ENCODE measurements around the gene CEP89.

CEP89 gene

GRCh38 chr19:32861596-32861995 lies 110.2 kb downstream of the CEP89 start:
- no peak overlapping the region for H3K27ac ChIP-seq (ENCODE audit: low read depth, low read length)
- no peak overlapping the region for H3K4me3 ChIP-seq (ENCODE audit: low read length)
- no peaks in the 10 kb centered on the region for H3K79me2 ChIP-seq (ENCODE audit: control insufficient read depth, low read length)
- H4K20me1 ChIP-seq (ENCODE audit: control insufficient read depth, insufficient read depth, low read depth, low read length) = no peaks in the 10 kb centered on the region
- no peaks in the 10 kb centered on the region for H3K9me2 ChIP-seq (replicated peaks; ENCODE audit: control insufficient read depth, low read length)
- H3K36me3 ChIP-seq (ENCODE audit: control insufficient read depth, low read length) = no peaks in the 10 kb centered on the region
- H3K4me2 ChIP-seq (ENCODE audit: low read length) = no peak overlapping the region
- H3K9me3 ChIP-seq (ENCODE audit: control insufficient read depth, insufficient read depth, low read length) = no peaks in the 10 kb centered on the region
- no peaks in the 10 kb centered on the region for H3K27me3 ChIP-seq (ENCODE audit: control insufficient read depth, low read length)
- H3F3A ChIP-seq (ENCODE audit: control insufficient read depth, insufficient read depth) = no peaks in the 10 kb centered on the region
- no peaks in the 10 kb centered on the region for H3K4me1 ChIP-seq (ENCODE audit: control insufficient read depth, low read length)
- no peak for TF ChIP-seq CTCF (IDR thresholded peaks at IDR 0.05; ENCODE audit: low read depth, low read length, poor library complexity, severe bottlenecking)
- TF ChIP-seq EZH2phosphoT487 (IDR thresholded peaks at IDR 0.05; ENCODE audit: borderline replicate concordance, low read length) = no peak

GRCh38 chr19:32859591-32859990 lies 112.2 kb downstream of the CEP89 start:
- Histone ChIP-seq H3K9me2 (replicated peaks; ENCODE audit: control insufficient read depth, low read length) (no peaks in the 10 kb centered on the region), H4K20me1 (ENCODE audit: control insufficient read depth, insufficient read depth, low read depth, low read length) (no peaks in the 10 kb centered on the region), H3K4me3 (ENCODE audit: low read length) (no peak overlapping the region)

GRCh38 chr19:32858559-32858958 lies 113.2 kb downstream of the CEP89 start:
- Histone ChIP-seq H3K4me2 (ENCODE audit: low read length) (no peak overlapping the region), H3K27me3 (ENCODE audit: control insufficient read depth, low read length) (no peaks in the 10 kb centered on the region), H3K9me3 (ENCODE audit: control insufficient read depth, insufficient read depth, low read length) (no peaks in the 10 kb centered on the region), H3K36me3 (ENCODE audit: control insufficient read depth, low read length) (no peaks in the 10 kb centered on the region), H4K20me1 (ENCODE audit: control insufficient read depth, insufficient read depth, low read depth, low read length) (no peaks in the 10 kb centered on the region), H3K9me2 (replicated peaks; ENCODE audit: control insufficient read depth, low read length) (no peaks in the 10 kb centered on the region), H3F3A (ENCODE audit: control insufficient read depth, insufficient read depth) (no peaks in the 10 kb centered on the region), H3K4me1 (ENCODE audit: control insufficient read depth, low read length) (no peaks in the 10 kb centered on the region), H3K4me3 (ENCODE audit: low read length) (no peak overlapping the region), H3K79me2 (ENCODE audit: control insufficient read depth, low read length) (no peaks in the 10 kb centered on the region), H3K27ac (ENCODE audit: low read depth, low read length) (no peak overlapping the region)
- TF ChIP-seq EZH2phosphoT487 (IDR thresholded peaks at IDR 0.05; ENCODE audit: borderline replicate concordance, low read length) (no peak), CTCF (IDR thresholded peaks at IDR 0.05; ENCODE audit: low read depth, low read length, poor library complexity, severe bottlenecking) (no peak)

More at GRCh38 chr19:32859591-32859990, 112.2 kb downstream of the CEP89 start:
- Histone ChIP-seq H3K36me3 (ENCODE audit: control insufficient read depth, low read length) (no peaks in the 10 kb centered on the region), H3K79me2 (ENCODE audit: control insufficient read depth, low read length) (no peaks in the 10 kb centered on the region), H3K4me2 (ENCODE audit: low read length) (no peak overlapping the region), H3K27me3 (ENCODE audit: control insufficient read depth, low read length) (no peaks in the 10 kb centered on the region), H3F3A (ENCODE audit: control insufficient read depth, insufficient read depth) (no peaks in the 10 kb centered on the region), H3K27ac (ENCODE audit: low read depth, low read length) (no peak overlapping the region), H3K9me3 (ENCODE audit: control insufficient read depth, insufficient read depth, low read length) (no peaks in the 10 kb centered on the region), H3K4me1 (ENCODE audit: control insufficient read depth, low read length) (no peaks in the 10 kb centered on the region)
- TF ChIP-seq EZH2phosphoT487 (IDR thresholded peaks at IDR 0.05; ENCODE audit: borderline replicate concordance, low read length) (no peak), CTCF (IDR thresholded peaks at IDR 0.05; ENCODE audit: low read depth, low read length, poor library complexity, severe bottlenecking) (no peak)

- Histone ChIP-seq H3K9me3 (ENCODE audit: control insufficient read depth, insufficient read depth, low read length) (no peaks in the 10 kb centered on the region), H3K9me2 (replicated peaks; ENCODE audit: control insufficient read depth, low read length) (no peaks in the 10 kb centered on the region), H4K20me1 (ENCODE audit: control insufficient read depth, insufficient read depth, low read depth, low read length) (no peaks in the 10 kb centered on the region), H3K4me3 (ENCODE audit: low read length) (no peak overlapping the region), H3K27ac (ENCODE audit: low read depth, low read length) (no peak overlapping the region), H3K79me2 (ENCODE audit: control insufficient read depth, low read length) (no peaks in the 10 kb centered on the region), H3K4me2 (ENCODE audit: low read length) (no peak overlapping the region), H3K36me3 (ENCODE audit: control insufficient read depth, low read length) (no peaks in the 10 kb centered on the region), H3K4me1 (ENCODE audit: control insufficient read depth, low read length) (no peaks in the 10 kb centered on the region), H3F3A (ENCODE audit: control insufficient read depth, insufficient read depth) (no peaks in the 10 kb centered on the region), H3K27me3 (ENCODE audit: control insufficient read depth, low read length) (no peaks in the 10 kb centered on the region)
- TF ChIP-seq EZH2phosphoT487 (IDR thresholded peaks at IDR 0.05; ENCODE audit: borderline replicate concordance, low read length) (no peak), CTCF (IDR thresholded peaks at IDR 0.05; ENCODE audit: low read depth, low read length, poor library complexity, severe bottlenecking) (no peak)
Measured at GRCh38 chr19:32858155-32858554, 113.6 kb downstream of the CEP89 start.

Measured in DOHH2 (cell line).